Measurements from ENCODE around the gene KCNG3. TPM values are rescaled to one million over a fixed set of nuclear protein-coding genes. Genes with fewer than 3 reads are reported as not detected.

KCNG3 gene
- 5.4 and 7.1 TPM in 2 replicates for total RNA-seq (2014; rRNA removed; shearing (Covaris generic))

GRCh38 chr2:42493468-42494354 lies at the start of gene KCNG3:
TSS of gene KCNG3 (minus strand) at chr2:42493982. CDS start at chr2:42493501, 481 bp downstream.
- H3K4me1 ChIP-seq (replicated peaks) = peaks cover 32% of the 10 kb centered on the region
- peaks cover 8% of the 10 kb centered on the region; the same call in 1 of the 2 replicates for H3K36me3 ChIP-seq
- peak within 1 kb of the TSS; percentile 91 for H3K4me3 ChIP-seq
- peaks cover 8% of the 10 kb centered on the region for H3K9me3 ChIP-seq (replicated peaks)
- DNase-seq (ENCODE audit: low read depth in 1 of 2, low spot score in 2 of 2) = peak; percentile 74 to 80
- H3K27me3 ChIP-seq (replicated peaks) = no peaks in the 10 kb centered on the region
- peak within 1 kb of the TSS; percentile 30 for H3K27ac ChIP-seq

- DNase-seq (ENCODE audit: low read depth in 1 of 2, low spot score in 2 of 2) = no peak
- Histone ChIP-seq H3K4me1 (replicated peaks) (no peaks in the 10 kb centered on the region), H3K27ac (no peak overlapping the region), H3K9me3 (replicated peaks) (no peaks in the 10 kb centered on the region), H3K27me3 (replicated peaks) (no peaks in the 10 kb centered on the region), H3K4me3 (no peak overlapping the region), H3K36me3 (no peaks in the 10 kb centered on the region)
Observed at GRCh38 chr2:42542871-42543270, 49.1 kb upstream of the KCNG3 start.

- no peaks in the 10 kb centered on the region for H3K27me3 ChIP-seq (replicated peaks)
- H3K36me3 ChIP-seq = no peaks in the 10 kb centered on the region
- no peaks in the 10 kb centered on the region for H3K9me3 ChIP-seq (replicated peaks)
- H3K4me1 ChIP-seq (replicated peaks) = no peaks in the 10 kb centered on the region
- no peak overlapping the region for H3K4me3 ChIP-seq
- H3K27ac ChIP-seq = no peak overlapping the region
- no peak for DNase-seq (ENCODE audit: low read depth in 1 of 2, low spot score in 2 of 2)
Observed at GRCh38 chr2:42537493-42537892, 43.7 kb upstream of the KCNG3 start.

GRCh38 chr2:42532397-42532796 lies 38.6 kb upstream of the KCNG3 start:
- Histone ChIP-seq H3K27ac (no peak overlapping the region), H3K4me1 (replicated peaks) (no peaks in the 10 kb centered on the region), H3K27me3 (replicated peaks) (no peaks in the 10 kb centered on the region), H3K36me3 (no peaks in the 10 kb centered on the region), H3K4me3 (no peak overlapping the region), H3K9me3 (replicated peaks) (no peaks in the 10 kb centered on the region)
- no peak for DNase-seq (ENCODE audit: low read depth in 1 of 2, low spot score in 2 of 2)

- Histone ChIP-seq H3K36me3 (no peaks in the 10 kb centered on the region), H3K4me3 (no peak overlapping the region), H3K27me3 (replicated peaks) (no peaks in the 10 kb centered on the region), H3K4me1 (replicated peaks) (no peaks in the 10 kb centered on the region), H3K9me3 (replicated peaks) (no peaks in the 10 kb centered on the region), H3K27ac (no peak overlapping the region)
- no peak for DNase-seq (ENCODE audit: low read depth in 1 of 2, low spot score in 2 of 2)
Observed at GRCh38 chr2:42523341-42523740, 29.6 kb upstream of the KCNG3 start.

GRCh38 chr2:42522035-42522434 lies 28.3 kb upstream of the KCNG3 start:
- no peaks in the 10 kb centered on the region for H3K36me3 ChIP-seq
- no peak overlapping the region for H3K4me3 ChIP-seq
- H3K27ac ChIP-seq = no peak overlapping the region
- no peak for DNase-seq (ENCODE audit: low read depth in 1 of 2, low spot score in 2 of 2)
- 0 out of 2 replicates have a peak, but pooled peaks cover 4% of the 10 kb centered on the region for H3K4me1 ChIP-seq (replicated peaks)
- no peaks in the 10 kb centered on the region for H3K27me3 ChIP-seq (replicated peaks)
- no peaks in the 10 kb centered on the region for H3K9me3 ChIP-seq (replicated peaks)

- no peak for DNase-seq (ENCODE audit: low read depth in 1 of 2, low spot score in 2 of 2)
- no peak overlapping the region for H3K27ac ChIP-seq
- H3K4me1 ChIP-seq (replicated peaks) = 0 out of 2 replicates have a peak, but pooled peaks cover 4% of the 10 kb centered on the region
- no peaks in the 10 kb centered on the region for H3K9me3 ChIP-seq (replicated peaks)
- H3K36me3 ChIP-seq = no peaks in the 10 kb centered on the region
- no peak overlapping the region for H3K4me3 ChIP-seq
- H3K27me3 ChIP-seq (replicated peaks) = no peaks in the 10 kb centered on the region
Observed at GRCh38 chr2:42519624-42520023, 25.8 kb upstream of the KCNG3 start.

GRCh38 chr2:42516418-42516901 lies 22.7 kb upstream of the KCNG3 start:
- H3K27me3 ChIP-seq (replicated peaks) = no peaks in the 10 kb centered on the region
- no peak overlapping the region for H3K4me3 ChIP-seq
- no peaks in the 10 kb centered on the region for H3K9me3 ChIP-seq (replicated peaks)
- H3K36me3 ChIP-seq = no peaks in the 10 kb centered on the region
- no peak overlapping the region for H3K27ac ChIP-seq
- no peak for DNase-seq (ENCODE audit: low read depth in 1 of 2, low spot score in 2 of 2)
- 0 out of 2 replicates have a peak, but pooled peaks cover 4% of the 10 kb centered on the region for H3K4me1 ChIP-seq (replicated peaks)

- Histone ChIP-seq H3K4me1 (replicated peaks) (0 out of 2 replicates have a peak, but pooled peaks cover 4% of the 10 kb centered on the region), H3K27ac (no peak overlapping the region)
- DNase-seq (ENCODE audit: low read depth in 1 of 2, low spot score in 2 of 2) = peak in 1 of 2 experiments; percentile 26
Observed at GRCh38 chr2:42513252-42513918, 19.6 kb upstream of the KCNG3 start.

GRCh38 chr2:42510608-42511243 lies 16.9 kb upstream of the KCNG3 start:
- H3K9me3 ChIP-seq (replicated peaks) = no peaks in the 10 kb centered on the region
- H3K27me3 ChIP-seq (replicated peaks) = no peaks in the 10 kb centered on the region
- H3K36me3 ChIP-seq = no peaks in the 10 kb centered on the region
- DNase-seq (ENCODE audit: low read depth in 1 of 2, low spot score in 2 of 2) = no peak
- no peak overlapping the region for H3K4me3 ChIP-seq
- H3K4me1 ChIP-seq (replicated peaks) = no peaks in the 10 kb centered on the region
- H3K27ac ChIP-seq = no peak overlapping the region

More at GRCh38 chr2:42513252-42513918, 19.6 kb upstream of the KCNG3 start:
- Histone ChIP-seq H3K9me3 (replicated peaks) (no peaks in the 10 kb centered on the region), H3K36me3 (no peaks in the 10 kb centered on the region), H3K27me3 (replicated peaks) (no peaks in the 10 kb centered on the region), H3K4me3 (no peak overlapping the region)

- Histone ChIP-seq H3K9me3 (replicated peaks) (no peaks in the 10 kb centered on the region), H3K36me3 (no peaks in the 10 kb centered on the region), H3K4me3 (no peak overlapping the region), H3K27ac (no peak overlapping the region), H3K4me1 (replicated peaks) (no peaks in the 10 kb centered on the region), H3K27me3 (replicated peaks) (no peaks in the 10 kb centered on the region)
- no peak for DNase-seq (ENCODE audit: low read depth in 1 of 2, low spot score in 2 of 2)
Observed at GRCh38 chr2:42510191-42510590, 16.4 kb upstream of the KCNG3 start.

GRCh38 chr2:42504364-42505230 lies 10.8 kb upstream of the KCNG3 start:
- Histone ChIP-seq H3K9me3 (replicated peaks) (no peaks in the 10 kb centered on the region), H3K27me3 (replicated peaks) (no peaks in the 10 kb centered on the region), H3K4me3 (no peak overlapping the region), H3K27ac (no peak overlapping the region), H3K36me3 (no peaks in the 10 kb centered on the region), H3K4me1 (replicated peaks) (no peaks in the 10 kb centered on the region)
- DNase-seq (ENCODE audit: low read depth in 1 of 2, low spot score in 2 of 2) = no peak

- Histone ChIP-seq H3K27me3 (replicated peaks) (no peaks in the 10 kb centered on the region), H3K4me1 (replicated peaks) (no peaks in the 10 kb centered on the region), H3K36me3 (no peaks in the 10 kb centered on the region), H3K4me3 (no peak overlapping the region), H3K27ac (no peak overlapping the region), H3K9me3 (replicated peaks) (no peaks in the 10 kb centered on the region)
- DNase-seq (ENCODE audit: low read depth in 1 of 2, low spot score in 2 of 2) = no peak
Observed at GRCh38 chr2:42503291-42503690, 9.5 kb upstream of the KCNG3 start.
